DOHH2 (cell line): ENCODE data around the gene AQP9.

Source experiments
- H3F3A ChIP-seq: fragments of 200-600 bp; sonication (generic), shearing (Covaris generic); 2 replicates; pipeline ENCODE4 v1.6.0; 2016; ENCODE audit warnings: antibody characterized with exemption, mild to moderate bottlenecking; ENCODE audit not compliant: control insufficient read depth, insufficient read depth
- H3K27ac ChIP-seq: fragments of 200-600 bp; sonication (generic); 2 replicates; pipeline ENCODE4 v1.5.1; 2014; ENCODE audit warnings: low read depth, mild to moderate bottlenecking, low read length, moderate library complexity
- H3K27me3 ChIP-seq: fragments of 200-600 bp; sonication (generic); 2 replicates; pipeline ENCODE4 v1.6.1; 2014; ENCODE audit warnings: mild to moderate bottlenecking, low read length, mixed read lengths; ENCODE audit not compliant: control insufficient read depth
- H3K36me3 ChIP-seq: fragments of 200-600 bp; sonication (generic); 2 replicates; pipeline ENCODE4 v1.6.1; 2014; ENCODE audit warnings: mild to moderate bottlenecking, low read length, moderate library complexity, mixed read lengths; ENCODE audit not compliant: control insufficient read depth
- H3K4me1 ChIP-seq: fragments of 200-600 bp; sonication (generic); 2 replicates; pipeline ENCODE4 v1.6.1; 2014; ENCODE audit warnings: mild to moderate bottlenecking, low read length, mixed read lengths; ENCODE audit not compliant: control insufficient read depth
- H3K4me2 ChIP-seq: fragments of 200-600 bp; sonication (generic); 2 replicates; pipeline ENCODE4 v1.6.0; 2014; ENCODE audit warnings: mild to moderate bottlenecking, low read length, moderate library complexity
- H3K4me3 ChIP-seq: fragments of 200-600 bp; sonication (generic); 2 replicates; pipeline ENCODE4 v1.5.1; 2014; ENCODE audit warnings: mild to moderate bottlenecking, low read length, mixed read lengths
- H3K79me2 ChIP-seq: fragments of 200-600 bp; sonication (generic); 2 replicates; pipeline ENCODE4 v1.6.1; 2014; ENCODE audit warnings: mild to moderate bottlenecking, low read length, mixed read lengths; ENCODE audit not compliant: control insufficient read depth
- H3K9me2 ChIP-seq: fragments of 200-600 bp; sonication (generic); replicated peaks from 2 replicates; pipeline ENCODE4 v1.6.1; 2014; ENCODE audit warnings: mild to moderate bottlenecking, low read length, mixed read lengths; ENCODE audit not compliant: control insufficient read depth
- H3K9me3 ChIP-seq: fragments of 200-600 bp; sonication (generic); 2 replicates; pipeline ENCODE4 v1.6.1; 2014; ENCODE audit warnings: antibody characterized with exemption, low read length, mixed read lengths; ENCODE audit not compliant: control insufficient read depth, insufficient read depth
- H4K20me1 ChIP-seq: fragments of 200-600 bp; sonication (generic); 2 replicates; pipeline ENCODE4 v1.6.0; 2014; ENCODE audit warnings: low read depth, mild to moderate bottlenecking, antibody characterized with exemption, low read length, moderate library complexity; ENCODE audit not compliant: control insufficient read depth, insufficient read depth
- CTCF ChIP-seq: fragments of 200-600 bp; sonication (generic); IDR thresholded peaks from one replicate; pipeline ENCODE4 v1.5.1; 2014; ENCODE audit warnings: antibody characterized with exemption, mild to moderate bottlenecking, low read depth, low read length; ENCODE audit not compliant: poor library complexity, severe bottlenecking
- EZH2phosphoT487 ChIP-seq: fragments of 200-600 bp; sonication (generic); IDR thresholded peaks from 2 replicates; pipeline ENCODE4 v1.6.1; 2017; ENCODE audit warnings: borderline replicate concordance, mild to moderate bottlenecking, antibody characterized with exemption, low read length, moderate library complexity, mixed read lengths

Gene AQP9

GRCh38 chr15:58124585-58124984 is 13.6 kb upstream of the AQP9 start:
- Histone ChIP-seq H3K4me2 (no peak overlapping the region), H3K79me2 (no peaks in the 10 kb centered on the region), H3K4me3 (no peak overlapping the region), H3K9me3 (no peaks in the 10 kb centered on the region), H3F3A (no peaks in the 10 kb centered on the region), H3K27me3 (no peaks in the 10 kb centered on the region), H3K9me2 (no peaks in the 10 kb centered on the region), H3K27ac (no peak overlapping the region), H4K20me1 (no peaks in the 10 kb centered on the region), H3K36me3 (no peaks in the 10 kb centered on the region), H3K4me1 (no peaks in the 10 kb centered on the region)
- no peak for TF ChIP-seq EZH2phosphoT487
- no peak for TF ChIP-seq CTCF

GRCh38 chr15:58125333-58125732 is 12.8 kb upstream of the AQP9 start:
- H3K4me3 ChIP-seq = no peak overlapping the region
- TF ChIP-seq EZH2phosphoT487 (no peak), CTCF (no peak)

GRCh38 chr15:58134886-58135285 is 3.3 kb upstream of the AQP9 start:
- Histone ChIP-seq H3K79me2 (no peaks in the 10 kb centered on the region), H3F3A (no peaks in the 10 kb centered on the region), H4K20me1 (no peaks in the 10 kb centered on the region), H3K9me3 (no peaks in the 10 kb centered on the region), H3K4me1 (no peaks in the 10 kb centered on the region), H3K27ac (no peak overlapping the region), H3K4me2 (no peak overlapping the region), H3K4me3 (no peak overlapping the region), H3K9me2 (no peaks in the 10 kb centered on the region), H3K36me3 (no peaks in the 10 kb centered on the region), H3K27me3 (peaks cover 4% of the 10 kb centered on the region; the same call in 1 of the 2 replicates)
- TF ChIP-seq CTCF = no peak
- TF ChIP-seq EZH2phosphoT487 = no peak

More at GRCh38 chr15:58125333-58125732, 12.8 kb upstream of the AQP9 start:
- H3K79me2 ChIP-seq = no peaks in the 10 kb centered on the region
- no peaks in the 10 kb centered on the region for H4K20me1 ChIP-seq
- no peaks in the 10 kb centered on the region for H3F3A ChIP-seq
- no peaks in the 10 kb centered on the region for H3K9me3 ChIP-seq
- no peak overlapping the region for H3K4me2 ChIP-seq
- no peaks in the 10 kb centered on the region for H3K4me1 ChIP-seq
- H3K27ac ChIP-seq = no peak overlapping the region
- no peaks in the 10 kb centered on the region for H3K9me2 ChIP-seq
- H3K36me3 ChIP-seq = no peaks in the 10 kb centered on the region
- no peaks in the 10 kb centered on the region for H3K27me3 ChIP-seq
